ENCODE measurements around the gene SLMAP.

Gene SLMAP

GRCh38 chr3:57752307-57752706, 3.8 kb upstream of the SLMAP start:
- DNase-seq = no peak

- DNase-seq = no peak
These were observed 3.1 kb upstream of the SLMAP start for GRCh38 chr3:57753016-57753415.

- no peak for DNase-seq
These were observed 787 bp upstream of the SLMAP start for GRCh38 chr3:57755368-57755675.

- DNase-seq = no peak
These were observed 656 bp downstream of the SLMAP start for GRCh38 chr3:57756528-57757401.

- no peak for DNase-seq
These were observed 1.7 kb downstream of the SLMAP start for GRCh38 chr3:57757642-57758297.

- no peak for DNase-seq
These were observed 2.6 kb downstream of the SLMAP start for GRCh38 chr3:57758686-57759085.

GRCh38 chr3:57764794-57765193, 8.7 kb downstream of the SLMAP start:
- DNase-seq = no peak

GRCh38 chr3:57768595-57768994, 12.5 kb downstream of the SLMAP start:
- no peak for DNase-seq

- DNase-seq = no peak
These were observed 14.1 kb downstream of the SLMAP start for GRCh38 chr3:57770009-57770827.

GRCh38 chr3:57772251-57772650, 16.1 kb downstream of the SLMAP start:
- DNase-seq = no peak

- no peak for DNase-seq
These were observed 21.7 kb downstream of the SLMAP start for GRCh38 chr3:57777774-57778173.

- DNase-seq = no peak
These were observed 22.4 kb downstream of the SLMAP start for GRCh38 chr3:57778494-57778893.

- DNase-seq = no peak
These were observed 23.6 kb downstream of the SLMAP start for GRCh38 chr3:57779666-57780065.

GRCh38 chr3:57783186-57784088, 27.3 kb downstream of the SLMAP start:
- no peak for DNase-seq

GRCh38 chr3:57784089-57784735, 28.1 kb downstream of the SLMAP start:
- DNase-seq = no peak

- no peak for DNase-seq
These were observed 29.3 kb downstream of the SLMAP start for GRCh38 chr3:57785446-57785845.

- DNase-seq = no peak
These were observed 31.9 kb downstream of the SLMAP start for GRCh38 chr3:57787867-57788623.

- DNase-seq = no peak
These were observed 32.5 kb downstream of the SLMAP start for GRCh38 chr3:57788624-57789018.

- no peak for DNase-seq
These were observed 35.1 kb downstream of the SLMAP start for GRCh38 chr3:57791245-57791644.

GRCh38 chr3:57792198-57792597, 36.1 kb downstream of the SLMAP start:
- no peak for DNase-seq

GRCh38 chr3:57793737-57794187, 37.7 kb downstream of the SLMAP start:
- no peak for DNase-seq

Measured in NCI-H2171 (cell line).